ENCODE measurements around the gene KASH5.
A peak's percentile ranks its signal among the peaks of the same experiment; 100 is the strongest.

KASH5 gene

GRCh38 chr19:49421039-49421877, 33.2 kb downstream of the KASH5 start:
- peak; percentile 92 for DNase-seq (ENCODE audit: low spot score)

- no peak for DNase-seq (ENCODE audit: low spot score)
Observed at GRCh38 chr19:49421878-49422202, 33.8 kb downstream of the KASH5 start.

GRCh38 chr19:49422407-49423070, 34.5 kb downstream of the KASH5 start:
- DNase-seq (ENCODE audit: low spot score): peak; percentile 77

- DNase-seq (ENCODE audit: low spot score): no peak
Observed at GRCh38 chr19:49423071-49423984, 35.3 kb downstream of the KASH5 start, which contains the start of gene PTH2. Gene PTH2 (minus strand): TSS chr19:49423441. CDS start chr19:49423339, 102 bp downstream.

GRCh38 chr19:49423985-49424303, 35.9 kb downstream of the KASH5 start:
- no peak for DNase-seq (ENCODE audit: low spot score)

GRCh38 chr19:49425178-49425577, 37.1 kb downstream of the KASH5 start, which contains the start of gene GFY:
Gene GFY (plus strand): TSS chr19:49425388. CDS start chr19:49426431, 1,043 bp downstream.
- peak; percentile 37 for DNase-seq (ENCODE audit: low spot score)

GRCh38 chr19:49425922-49426592, 38.0 kb downstream of the KASH5 start:
- peak; percentile 69 for DNase-seq (ENCODE audit: low spot score)

GRCh38 chr19:49427339-49427738, 39.3 kb downstream of the KASH5 start:
- no peak for DNase-seq (ENCODE audit: low spot score)

GRCh38 chr19:49427855-49428546, 40.0 kb downstream of the KASH5 start:
- no peak for DNase-seq (ENCODE audit: low spot score)

- no peak for DNase-seq (ENCODE audit: low spot score)
Observed at GRCh38 chr19:49428547-49429451, 40.8 kb downstream of the KASH5 start.

GRCh38 chr19:49430172-49430677, 42.2 kb downstream of the KASH5 start:
- DNase-seq (ENCODE audit: low spot score): no peak

- no peak for DNase-seq (ENCODE audit: low spot score)
Observed at GRCh38 chr19:49430678-49431329, 42.8 kb downstream of the KASH5 start.

GRCh38 chr19:49431330-49431749, 43.3 kb downstream of the KASH5 start:
- DNase-seq (ENCODE audit: low spot score): no peak

- DNase-seq (ENCODE audit: low spot score): no peak
Observed at GRCh38 chr19:49432141-49433073, 44.4 kb downstream of the KASH5 start.

GRCh38 chr19:49433240-49433901, 45.3 kb downstream of the KASH5 start:
- no peak for DNase-seq (ENCODE audit: low spot score)

- DNase-seq (ENCODE audit: low spot score): peak; percentile 90
Observed at GRCh38 chr19:49434907-49435583, 47.0 kb downstream of the KASH5 start.

GRCh38 chr19:49435670-49436069, 47.6 kb downstream of the KASH5 start:
- no peak for DNase-seq (ENCODE audit: low spot score)

Measured in cerebellar cortex (tissue), 1 donor.